ENCODE measurements around the gene CERS6.

GRCh38 chr2:168519534-168520308, 63.6 kb downstream of the CERS6 start:
- TF ChIP-seq CTCF (IDR thresholded peaks at IDR 0.05) (no peak), POLR2A (IDR thresholded peaks at IDR 0.05) (no peak)

All from esophagus squamous epithelium (tissue), 4 donors.